H1 (cell line): ENCODE measurements around the gene PTPRD. TPM values are rescaled to one million over a fixed set of nuclear protein-coding genes. Genes with fewer than 3 reads are reported as not detected.

Experiments
- CTCF ChIA-PET: fragments of 300-600 bp; sonication (Branson Sonifier 250); formaldehyde crosslinking; loops from one replicate; lab custom pipeline; 2021; ENCODE audit not compliant: partially characterized antibody; lab: Charles Lee
- POLR2A ChIA-PET: fragments of 300-600 bp; sonication (Branson Sonifier 250); formaldehyde crosslinking; loops from one replicate; lab custom pipeline; 2021; ENCODE audit warnings: inconsistent platforms; ENCODE audit not compliant: partially characterized antibody; lab: Charles Lee
- DNase-seq, 2 experiments: peaks; one replicate each; pipeline versions ENCODE4 v3.0.0 to v3.0.0-alpha.2; 2010 to 2022; ENCODE audit warnings: low spot score in 2 of 2, low read depth in 1 of 2, mixed read lengths in 1 of 2
- FAIRE-seq: peaks from 2 replicates; lab custom pipeline; 2011; peaks lifted over from hg19 to GRCh38; lab: Jason Lieb, UNC
- H2AFZ ChIP-seq: 2 replicates; pipeline ENCODE4 v1.8.1; 2012; ENCODE audit warnings: low read length, inconsistent platforms
- H2AK5ac ChIP-seq: 2 replicates; pipeline ENCODE4 v1.6.1; 2013; ENCODE audit warnings: low read depth, low read length
- H2BK120ac ChIP-seq: replicated peaks from 2 replicates; pipeline ENCODE3; 2013; ENCODE audit warnings: low read depth, low read length, inconsistent platforms
- H2BK12ac ChIP-seq: 2 replicates; pipeline ENCODE4 v1.6.1; 2013; ENCODE audit warnings: low read depth, low read length
- H2BK15ac ChIP-seq: 2 replicates; pipeline ENCODE4 v1.6.1; 2013; ENCODE audit warnings: low read length
- H2BK20ac ChIP-seq: 2 replicates; pipeline ENCODE4 v1.6.1; 2013; ENCODE audit warnings: low read length
- H2BK5ac ChIP-seq: 2 replicates; pipeline ENCODE4 v1.6.1; 2013; ENCODE audit warnings: low read depth, low read length
- H3K14ac ChIP-seq: 2 replicates; pipeline ENCODE4 v1.6.1; 2013; ENCODE audit warnings: inconsistent platforms; ENCODE audit not compliant: insufficient read length
- H3K18ac ChIP-seq: 2 replicates; pipeline ENCODE4 v1.6.1; 2013; ENCODE audit warnings: low read length; ENCODE audit errors: extremely low read depth
- H3K23ac ChIP-seq: 2 replicates; pipeline ENCODE4 v1.6.1; 2013; ENCODE audit warnings: inconsistent platforms; ENCODE audit not compliant: insufficient read length
- H3K23me2 ChIP-seq: 2 replicates; pipeline ENCODE4 v1.6.1; 2013; ENCODE audit warnings: low read depth, low read length
- H3K27ac ChIP-seq: 2 replicates; pipeline ENCODE4 v1.6.1; 2011; ENCODE audit warnings: low read depth, low read length, inconsistent platforms
- H3K27me3 ChIP-seq, 4 experiments: replicated peaks in 1 of 4; 1 replicate in 1 of 4; 2 replicates in 3 of 4; pipeline versions ENCODE4 v1.6.1 to v1.8.1; 2011 to 2013; ENCODE audit warnings: low read length in 3 of 4, mild to moderate bottlenecking in 3 of 4, inconsistent platforms in 2 of 4, mixed read lengths in 2 of 4, moderate library complexity in 1 of 4; ENCODE audit not compliant: control insufficient read depth in 3 of 4, insufficient read depth in 3 of 4; ENCODE audit errors: extremely low read depth in 1 of 4
- H3K36me3 ChIP-seq, 4 experiments: 2 replicates each; pipeline versions ENCODE4 v1.6.1 to v1.8.1; 2011 to 2013; ENCODE audit warnings: mild to moderate bottlenecking in 4 of 4, low read length in 3 of 4, moderate library complexity in 2 of 4, control low read depth in 1 of 4, inconsistent platforms in 1 of 4; ENCODE audit not compliant: insufficient read depth in 4 of 4, control insufficient read depth in 2 of 4
- H3K4ac ChIP-seq: replicated peaks from 2 replicates; pipeline ENCODE3; 2013; ENCODE audit warnings: low read length, low read depth, mixed read lengths, inconsistent platforms; ENCODE audit not compliant: insufficient read length
- H3K4me1 ChIP-seq, 4 experiments: replicated peaks in 1 of 4; 1 replicate in 1 of 4; 2 replicates in 3 of 4; pipeline versions ENCODE4 v1.6.1 to v1.8.1; 2011 to 2013; ENCODE audit warnings: low read length in 3 of 4, inconsistent platforms in 2 of 4, mixed read lengths in 1 of 4; ENCODE audit not compliant: insufficient read depth in 4 of 4, control insufficient read depth in 3 of 4
- H3K4me2 ChIP-seq, 2 experiments: 2 replicates each; pipeline versions ENCODE4 v1.6.1 to v1.8.1; 2011 to 2013; ENCODE audit warnings: low read depth in 2 of 2, low read length in 2 of 2, control low read depth in 1 of 2, inconsistent platforms in 1 of 2, mild to moderate bottlenecking in 1 of 2; ENCODE audit not compliant: insufficient read depth in 1 of 2
- H3K4me3 ChIP-seq, 4 experiments: fragments of 200-600, 300-600 bp in 1 of 4; sonication (generic), shearing (Covaris generic), sonication (Bioruptor Twin) in 1 of 4; 2 replicates each; pipeline versions ENCODE4 v1.5.1 to v1.8.1; 2011 to 2016; ENCODE audit warnings: low read length in 4 of 4, low read depth in 3 of 4, control low read depth in 2 of 4, inconsistent platforms in 2 of 4, mild to moderate bottlenecking in 2 of 4, mixed read lengths in 1 of 4, moderate library complexity in 1 of 4; ENCODE audit not compliant: insufficient read depth in 2 of 4; ENCODE audit errors: extremely low read depth in 1 of 4
- H3K56ac ChIP-seq: replicated peaks from 2 replicates; pipeline ENCODE3; 2013; ENCODE audit warnings: low read depth, mild to moderate bottlenecking, mixed read lengths, low read length, inconsistent platforms; ENCODE audit not compliant: insufficient read length
- H3K79me1 ChIP-seq: 2 replicates; pipeline ENCODE4 v1.6.1; 2013; ENCODE audit warnings: low read depth, low read length, control low read depth
- H3K79me2 ChIP-seq, 2 experiments: 2 replicates each; pipeline versions ENCODE4 v1.6.1 to v1.8.1; 2012 to 2013; ENCODE audit warnings: low read length in 2 of 2, mild to moderate bottlenecking in 2 of 2, inconsistent platforms in 1 of 2; ENCODE audit not compliant: insufficient read depth in 2 of 2, control insufficient read depth in 1 of 2
- H3K9ac ChIP-seq, 4 experiments: replicated peaks in 1 of 4; 1 replicate in 1 of 4; 2 replicates in 3 of 4; pipeline versions ENCODE4 v1.6.1 to v1.8.1; 2011 to 2013; ENCODE audit warnings: low read depth in 3 of 4, low read length in 3 of 4, control low read depth in 2 of 4, mild to moderate bottlenecking in 2 of 4, moderate library complexity in 2 of 4, inconsistent platforms in 1 of 4; ENCODE audit errors: extremely low read depth in 1 of 4
- H3K9me3 ChIP-seq, 2 experiments: 2 replicates each; pipeline versions ENCODE4 v1.6.1 to v1.8.1; 2012 to 2013; ENCODE audit warnings: mild to moderate bottlenecking in 2 of 2, moderate library complexity in 2 of 2, control low read depth in 1 of 2, inconsistent platforms in 1 of 2, low read depth in 1 of 2, low read length in 1 of 2, mixed read lengths in 1 of 2; ENCODE audit not compliant: insufficient read depth in 2 of 2
- H4K20me1 ChIP-seq, 2 experiments: replicated peaks in 1 of 2; 2 replicates each; pipeline versions ENCODE3 to v1.8.1; 2011 to 2013; ENCODE audit warnings: inconsistent platforms in 2 of 2, low read length in 2 of 2, mild to moderate bottlenecking in 1 of 2; ENCODE audit not compliant: insufficient read depth in 2 of 2, control insufficient read depth in 1 of 2
- H4K5ac ChIP-seq: 2 replicates; pipeline ENCODE4 v1.6.1; 2013; ENCODE audit warnings: low read length, low read depth, mixed read lengths, inconsistent platforms; ENCODE audit not compliant: insufficient read length
- H4K8ac ChIP-seq: 2 replicates; pipeline ENCODE4 v1.8.0; 2013; ENCODE audit warnings: mild to moderate bottlenecking, moderate library complexity, low read length, inconsistent platforms; ENCODE audit not compliant: insufficient read depth; ENCODE audit errors: extremely low read depth
- H4K91ac ChIP-seq: replicated peaks from 2 replicates; pipeline ENCODE3; 2013; ENCODE audit warnings: low read length, mixed read lengths, inconsistent platforms; ENCODE audit not compliant: insufficient read length
- CEBPB ChIP-seq: IDR thresholded peaks from 2 replicates; pipeline ENCODE4 v1.6.1; 2012; ENCODE audit warnings: low read depth, low read length
- CTBP2 ChIP-seq: IDR thresholded peaks from 2 replicates; pipeline ENCODE4 v1.7.0; 2011; ENCODE audit warnings: borderline replicate concordance, mild to moderate bottlenecking, moderate library complexity, mixed read lengths, low read length; ENCODE audit not compliant: insufficient read depth, insufficient read length
- KDM4A ChIP-seq: IDR thresholded peaks from one replicate; pipeline ENCODE4 v1.7.1; 2012; ENCODE audit warnings: low read depth, mild to moderate bottlenecking, moderate library complexity, low read length, inconsistent platforms; ENCODE audit not compliant: severe bottlenecking
- NRF1 ChIP-seq: IDR thresholded peaks from 2 replicates; pipeline ENCODE4 v1.6.1; 2011; ENCODE audit warnings: mild to moderate bottlenecking, low read depth, low read length, improper control_type of control experiment
- POLR2AphosphoS5 ChIP-seq: IDR thresholded peaks from 2 replicates; pipeline ENCODE4 v1.6.1; 2011; ENCODE audit warnings: low read depth, low read length
- TAF1 ChIP-seq: IDR thresholded peaks from 2 replicates; pipeline ENCODE4 v1.6.1; 2011; ENCODE audit warnings: mild to moderate bottlenecking, low read depth, low read length
- YY1 ChIP-seq: IDR thresholded peaks from 2 replicates; pipeline ENCODE4 v1.6.1; 2011; ENCODE audit warnings: low read depth, mild to moderate bottlenecking, low read length
- WGBS, 2 experiments: shearing (Covaris generic) in 1 of 2; methylation state at CpG; one replicate each; pipeline versions ENCODE4 v1.1.6 to v1.1.7; 2013 to 2015; ENCODE audit warnings: low lambda C conversion rate in 2 of 2, mixed read lengths in 2 of 2, inconsistent platforms in 1 of 2, low coverage in 1 of 2, missing lambda C conversion rate in 1 of 2; ENCODE audit not compliant: insufficient replicate concordance in 2 of 2, insufficient coverage in 1 of 2, insufficient read length in 1 of 2; ENCODE audit errors: extremely low coverage in 1 of 2, missing lambda C conversion rate in 1 of 2; 5-methylcytosine and 5-hydroxymethylcytosine counted together
- polyA plus RNA-seq, 7 experiments: library from polyadenylated mRNA; depleted of rRNA in 3 of 7; stranded (reverse) in 5 of 7; unstranded in 2 of 7; fragments of >200 nt in 5 of 7; fragments of 200-250 nt in 2 of 7; gene quantifications; 1 replicate in 5 of 7; 2 replicates in 1 of 7; 4 replicates in 1 of 7; pipeline versions ENCODE4 v1.2.1 to v1.2.3, GENCODE V29; 2011 to 2013; ENCODE audit warnings: missing spikeins in 2 of 7, mixed read lengths in 2 of 7
- total RNA-seq: library from RNA; stranded (reverse); fragmentation: NEBNext Ultra II Directional; extraction: Animal tissue kit (Norgen Biotek cat#: 25700); gene quantifications from 2 replicates; pipeline ENCODE4 v1.2.1, GENCODE V29; 2021
- TF ChIP-seq, protein P1 (sequence below): IDR thresholded peaks from 2 replicates; pipeline ENCODE4 v1.6.1; 2011; ENCODE audit warnings: low read length, improper control_type of control experiment

The PTPRD gene
- total and polyA plus RNA-seq, 2 of the 8 experiments (the other 6 are each of a cell fraction or from before 2014, with no cell fraction given): 17.2 to 77.0 TPM

DNA sequence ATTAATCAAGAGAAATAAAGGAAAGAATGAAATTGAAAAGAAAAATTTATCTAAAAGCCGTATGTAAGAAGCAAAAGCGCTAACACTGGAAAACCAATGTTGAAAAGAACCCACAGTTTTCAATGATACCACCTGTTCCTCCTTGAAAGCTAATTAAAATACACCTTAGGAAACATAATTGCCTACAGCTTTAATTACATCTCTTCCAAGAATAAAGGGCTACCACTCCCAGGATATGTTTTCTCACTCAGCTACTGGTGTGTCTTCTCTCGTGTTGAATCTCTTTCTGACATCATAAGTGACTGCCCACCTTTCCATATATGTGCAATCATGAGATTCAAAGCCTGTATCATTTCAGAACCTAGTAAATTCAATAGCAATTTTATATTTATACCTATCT lies 1932.6 kb downstream of the PTPRD start:
- Histone ChIP-seq H2AK5ac (no peak overlapping the region), H3K27ac (no peak overlapping the region), H3K4ac (no peak overlapping the region), H3K4me1 (peaks cover 1 to 19% (median 12%) of the 10 kb centered on the region in 4 experiments), H3K14ac (no peak overlapping the region), H3K23ac (no peak overlapping the region), H3K79me1 (no peaks in the 10 kb centered on the region), H2BK120ac (no peak overlapping the region), H3K23me2 (no peaks in the 10 kb centered on the region; the same call in 1 of the 2 replicates), H3K4me3 (no peak overlapping the region), H3K9ac (no peak overlapping the region), H2BK5ac (no peak overlapping the region), H4K5ac (no peak overlapping the region), H2BK20ac (no peak overlapping the region), H3K9me3 (no peaks in the 10 kb centered on the region), H3K18ac (no peak overlapping the region), H4K8ac (no peak overlapping the region), H2BK15ac (no peak overlapping the region), H4K91ac (no peak overlapping the region), H3K56ac (no peak overlapping the region), H3K27me3 (no peaks in the 10 kb centered on the region), H2AFZ (no peak overlapping the region), H4K20me1 (no peaks in the 10 kb centered on the region), H3K79me2 (no peaks in the 10 kb centered on the region), H3K4me2 (no peak overlapping the region), H3K36me3 (no peaks in the 10 kb centered on the region), H2BK12ac (no peak overlapping the region)
- no peak for FAIRE-seq
- TF ChIP-seq, protein P1, sequence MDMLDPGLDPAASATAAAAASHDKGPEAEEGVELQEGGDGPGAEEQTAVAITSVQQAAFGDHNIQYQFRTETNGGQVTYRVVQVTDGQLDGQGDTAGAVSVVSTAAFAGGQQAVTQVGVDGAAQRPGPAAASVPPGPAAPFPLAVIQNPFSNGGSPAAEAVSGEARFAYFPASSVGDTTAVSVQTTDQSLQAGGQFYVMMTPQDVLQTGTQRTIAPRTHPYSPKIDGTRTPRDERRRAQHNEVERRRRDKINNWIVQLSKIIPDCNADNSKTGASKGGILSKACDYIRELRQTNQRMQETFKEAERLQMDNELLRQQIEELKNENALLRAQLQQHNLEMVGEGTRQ: no peak
- TF ChIP-seq KDM4A (no peak), CEBPB (no peak), CTBP2 (no peak), YY1 (no peak), POLR2AphosphoS5 (no peak), NRF1 (no peak), TAF1 (no peak)
- 94% methylated on average over 3 of the region's 3 CpGs; no CpG with 5 or more reads in 1 of the 2 experiments for WGBS, 2 experiments
- no peak for DNase-seq
- ChIA-PET CTCF (interaction anchor here (0.5 to 1.1 kb wide), 2 partner anchors 12 to 272 kb away, joined by 3 read pairs; no protein-coding TSS in a partner anchor), POLR2A (no interaction called here)
